Aorta (tissue), 5 donors: ENCODE data around the gene TFEB. TPM values are rescaled to one million over a fixed set of nuclear protein-coding genes. Genes with fewer than 3 reads are reported as not detected.

Source experiments
- ATAC-seq: fragments of 200-7000 bp; cut with Tn5 transposase; one replicate; pipeline ENCODE4 v1.9.1; 2022; ENCODE audit warnings: moderate library complexity; ENCODE audit not compliant: low FRiP score
- DNase-seq, 2 donors: peaks; one replicate each; pipeline ENCODE4 v3.0.0-alpha.2; 2020
- H3K27ac ChIP-seq, 2 donors: one replicate each; pipeline ENCODE4 v1.5.1; 2013; ENCODE audit warnings: low read length in 2 of 2, mild to moderate bottlenecking in 2 of 2, moderate library complexity in 2 of 2, control low read depth in 1 of 2, inconsistent platforms in 1 of 2, low read depth in 1 of 2
- H3K27me3 ChIP-seq, 2 donors: one replicate each; pipeline ENCODE4 v1.6.1; 2013; ENCODE audit warnings: control low read depth in 1 of 2, low read length in 1 of 2, mild to moderate bottlenecking in 1 of 2, moderate library complexity in 1 of 2; ENCODE audit not compliant: insufficient read depth in 2 of 2, control insufficient read depth in 1 of 2
- H3K36me3 ChIP-seq, 2 donors: one replicate each; pipeline ENCODE4 v1.6.1; 2013; ENCODE audit warnings: control low read depth in 1 of 2, low read length in 1 of 2, mild to moderate bottlenecking in 1 of 2; ENCODE audit not compliant: insufficient read depth in 2 of 2, control insufficient read depth in 1 of 2
- H3K4me1 ChIP-seq, 2 donors: one replicate each; pipeline ENCODE4 v1.6.1; 2013; ENCODE audit warnings: low read length in 2 of 2, control low read depth in 1 of 2, mild to moderate bottlenecking in 1 of 2, moderate library complexity in 1 of 2; ENCODE audit not compliant: insufficient read depth in 2 of 2, control insufficient read depth in 1 of 2
- H3K4me3 ChIP-seq, 2 donors: one replicate each; pipeline ENCODE4 v1.5.1; 2013; ENCODE audit warnings: low read length in 2 of 2, control low read depth in 1 of 2, mild to moderate bottlenecking in 1 of 2
- H3K9me3 ChIP-seq: one replicate; pipeline ENCODE4 v1.6.1; 2013; ENCODE audit warnings: mild to moderate bottlenecking, low read length; ENCODE audit not compliant: control insufficient read depth
- WGBS, 2 donors: extraction: QIAGEN DNeasy Blood & Tissue Kit; methylation state at CpG; one replicate each; pipeline ENCODE4 v1.1.7; 2013; 5-methylcytosine and 5-hydroxymethylcytosine counted together
- intact Hi-C, 2 donors: fragments of 100-400 bp; cut with DNase I; formaldehyde crosslinking; loops; one replicate each; pipeline versions ENCODE4 v1.14.2 to v1.15.0; 2022
- polyA plus RNA-seq, 2 donors: library from polyadenylated mRNA; stranded (reverse); fragments of 200-250 nt; gene quantifications; one replicate each; pipeline ENCODE4 v1.2.3, GENCODE V29; 2013
- total RNA-seq, 2 donors: library from RNA; stranded (reverse); fragmentation: NEBNext Ultra II Directional; extraction: Animal tissue kit (Norgen Biotek cat#: 25700); gene quantifications; one replicate each; pipeline ENCODE4 v1.2.1, GENCODE V29; 2021
- donor health status: healthy with polysubstance abuse.
- donor health status: Bipolar disorder and iron deficiency.
- donor health status: DM: no; HTN: no; CAD: no.
- donor health status: DM: no; HTN: no; CAD: no.
- donor health status: DM: yes; HTN: yes; CAD: no.

TFEB gene
- total and polyA plus RNA-seq, 4 donors = 7.3 to 32.1 (median 21.5) TPM

- Histone ChIP-seq H3K9me3 (no peaks in the 10 kb centered on the region), H3K27me3 (no peaks in the 10 kb centered on the region), H3K4me3 (no peak overlapping the region), H3K27ac (no peak overlapping the region), H3K4me1 (peaks cover 3 to 5% of the 10 kb centered on the region in 2 donors), H3K36me3 (no peaks in the 10 kb centered on the region)
- intact Hi-C loops = no loop called here
- DNase-seq = no peak
- ATAC-seq = no peak
- 50 to 51% methylated on average over 11 of the region's 11 CpGs for WGBS, 2 donors
Measured at GRCh38 chr6:41716516-41717391, 18.7 kb downstream of the TFEB start.

GRCh38 chr6:41715795-41716515, 19.5 kb downstream of the TFEB start:
- Histone ChIP-seq H3K36me3 (no peaks in the 10 kb centered on the region), H3K4me1 (peaks cover 3 to 5% of the 10 kb centered on the region in 2 donors), H3K27ac (no peak overlapping the region), H3K9me3 (no peaks in the 10 kb centered on the region), H3K4me3 (no peak overlapping the region), H3K27me3 (no peaks in the 10 kb centered on the region)
- 85 to 87% methylated on average over 5 of the region's 5 CpGs for WGBS, 2 donors
- ATAC-seq (no peak), DNase-seq (no peak)
- intact Hi-C loops = no loop called here

- H3K36me3 ChIP-seq = no peaks in the 10 kb centered on the region
- H3K4me1 ChIP-seq = peaks cover 3 to 5% of the 10 kb centered on the region in 2 donors
- ATAC-seq = no peak
- H3K27ac ChIP-seq = peak overlapping the region in 1 of 2 donors; percentile 4
- DNase-seq = no peak
- intact Hi-C loops = no loop called here
- no peaks in the 10 kb centered on the region for H3K9me3 ChIP-seq
- H3K4me3 ChIP-seq = no peak overlapping the region
- H3K27me3 ChIP-seq = no peaks in the 10 kb centered on the region
- 80 to 84% methylated on average over 14 of the region's 14 CpGs for WGBS, 2 donors
Measured at GRCh38 chr6:41714556-41715273, 20.7 kb downstream of the TFEB start.

- H3K27ac ChIP-seq = peak overlapping the region in 1 of 2 donors; percentile 86
- ATAC-seq (peak; percentile 24), DNase-seq (no peak)
- H3K36me3 ChIP-seq = no peaks in the 10 kb centered on the region
- H3K4me1 ChIP-seq = peaks cover 3 to 5% of the 10 kb centered on the region in 2 donors
- H3K4me3 ChIP-seq = no peak overlapping the region
- WGBS, 2 donors = 56 to 64% methylated on average over 14 of the region's 14 CpGs
- H3K9me3 ChIP-seq = no peaks in the 10 kb centered on the region
- intact Hi-C loops = no loop called here
- H3K27me3 ChIP-seq = no peaks in the 10 kb centered on the region
Measured at GRCh38 chr6:41713650-41714291, 21.6 kb downstream of the TFEB start.

GRCh38 chr6:41713159-41713649, 22.2 kb downstream of the TFEB start:
- DNase-seq = peak in 1 of 2 donors; percentile 65
- no peak overlapping the region for H3K4me3 ChIP-seq
- no peaks in the 10 kb centered on the region for H3K27me3 ChIP-seq
- H3K36me3 ChIP-seq = no peaks in the 10 kb centered on the region
- ATAC-seq = peak; percentile 71
- intact Hi-C loops = no loop called here
- WGBS, 2 donors = 2 to 9% methylated on average over 9 of the region's 9 CpGs
- no peaks in the 10 kb centered on the region for H3K9me3 ChIP-seq
- peaks cover 3 to 5% of the 10 kb centered on the region in 2 donors for H3K4me1 ChIP-seq
- peak overlapping the region in 1 of 2 donors; percentile 86 for H3K27ac ChIP-seq

- 1 to 9% methylated on average over 10 of the region's 10 CpGs for WGBS, 2 donors
- DNase-seq (peak; percentile 87), ATAC-seq (peak; percentile 77)
- Histone ChIP-seq H3K9me3 (no peaks in the 10 kb centered on the region), H3K27me3 (no peaks in the 10 kb centered on the region), H3K4me1 (peaks cover 3 to 5% of the 10 kb centered on the region in 2 donors), H3K36me3 (no peaks in the 10 kb centered on the region), H3K27ac (peak overlapping the region; percentile 12 to 86), H3K4me3 (no peak overlapping the region)
- intact Hi-C loops = no loop called here
Measured at GRCh38 chr6:41712651-41713103, 22.7 kb downstream of the TFEB start.

GRCh38 chr6:41711323-41712038, 23.9 kb downstream of the TFEB start:
- Histone ChIP-seq H3K36me3 (no peaks in the 10 kb centered on the region), H3K4me3 (no peak overlapping the region), H3K27me3 (no peaks in the 10 kb centered on the region), H3K9me3 (no peaks in the 10 kb centered on the region), H3K4me1 (peaks cover 0 to 7% of the 10 kb centered on the region in 2 donors), H3K27ac (peak overlapping the region in 1 of 2 donors; percentile 86)
- DNase-seq = no peak
- 79 to 81% methylated on average over 9 of the region's 9 CpGs for WGBS, 2 donors
- intact Hi-C loops = no loop called here
- ATAC-seq = no peak
